ENCODE results near the gene DIS3L2.
"Not testable (repeated sequence)": the region's sequence is repeated elsewhere in the genome, so short reads cannot be mapped to it uniquely, and the experiment has no call there.

Gene DIS3L2

GRCh38 chr2:232018181-232018580, 56.7 kb downstream of the DIS3L2 start:
- no peak for DNase-seq

- no peak for DNase-seq
Measured at GRCh38 chr2:232022718-232023117, 61.2 kb downstream of the DIS3L2 start.

- DNase-seq: no peak
Measured at GRCh38 chr2:232023426-232023825, 61.9 kb downstream of the DIS3L2 start.

- no peak for DNase-seq
Measured at GRCh38 chr2:232024457-232024856, 62.9 kb downstream of the DIS3L2 start.

- DNase-seq: no peak
Measured at GRCh38 chr2:232026910-232027309, 65.4 kb downstream of the DIS3L2 start.

- no peak for DNase-seq
Measured at GRCh38 chr2:232027530-232027929, 66.0 kb downstream of the DIS3L2 start.

GRCh38 chr2:232028071-232028470, 66.6 kb downstream of the DIS3L2 start:
- no peak for DNase-seq

- no peak for DNase-seq
Measured at GRCh38 chr2:232028631-232029030, 67.1 kb downstream of the DIS3L2 start.

GRCh38 chr2:232029346-232029745, 67.8 kb downstream of the DIS3L2 start:
- DNase-seq: no peak

GRCh38 chr2:232030229-232030628, 68.7 kb downstream of the DIS3L2 start:
- no peak for DNase-seq

- DNase-seq: not testable (repeated sequence)
Measured at GRCh38 chr2:232035292-232035691, 73.8 kb downstream of the DIS3L2 start.

GRCh38 chr2:232036876-232037275, 75.4 kb downstream of the DIS3L2 start:
- DNase-seq: not testable (repeated sequence)

GRCh38 chr2:232038251-232038880, 76.9 kb downstream of the DIS3L2 start:
- no peak for DNase-seq

GRCh38 chr2:232038881-232039485, 77.5 kb downstream of the DIS3L2 start:
- DNase-seq: no peak

- no peak for DNase-seq
Measured at GRCh38 chr2:232042911-232043574, 81.5 kb downstream of the DIS3L2 start.

- DNase-seq: no peak
Measured at GRCh38 chr2:232043966-232044365, 82.5 kb downstream of the DIS3L2 start.

GRCh38 chr2:232049350-232049749, 87.8 kb downstream of the DIS3L2 start:
- no peak for DNase-seq

- DNase-seq: no peak
Measured at GRCh38 chr2:232052591-232052990, 91.1 kb downstream of the DIS3L2 start.

- DNase-seq: no peak
Measured at GRCh38 chr2:232053777-232054176, 92.3 kb downstream of the DIS3L2 start.

- no peak for DNase-seq
Measured at GRCh38 chr2:232058063-232058877, 96.8 kb downstream of the DIS3L2 start.

- DNase-seq: no peak
Measured at GRCh38 chr2:232058931-232059330, 97.4 kb downstream of the DIS3L2 start.

- no peak for DNase-seq
Measured at GRCh38 chr2:232061265-232061664, 99.8 kb downstream of the DIS3L2 start.

GRCh38 chr2:232073026-232073425, 111.5 kb downstream of the DIS3L2 start:
- DNase-seq: no peak

GRCh38 chr2:232073699-232074098, 112.2 kb downstream of the DIS3L2 start:
- DNase-seq: no peak
